ENCODE measurements around the gene RRM2. TPM values are rescaled to one million over a fixed set of nuclear protein-coding genes. Genes with fewer than 3 reads are reported as not detected.

Gene RRM2
- total RNA-seq, 1 experiment from 2014 or later = 163 TPM

GRCh38 chr2:10123281-10123680, 742 bp downstream of the RRM2 start:
- H3K23ac ChIP-seq (ENCODE audit: insufficient read length, low read depth, low read length) = no peak overlapping the region
- WGBS (ENCODE audit: extremely low coverage, insufficient read length, low lambda C conversion rate) = no CpG with 5 or more reads among the region's 18 CpGs
- no peak overlapping the region for H3K56ac ChIP-seq (ENCODE audit: insufficient read length, low read depth, low read length)
- H3K4me1 ChIP-seq (ENCODE audit: insufficient read depth, low read length) = no peaks in the 10 kb centered on the region
- peak overlapping the region; percentile 88 to 96 for H3K4me3 Mint-ChIP-seq
- no peaks in the 10 kb centered on the region for H3K27me3 ChIP-seq (ENCODE audit: insufficient read depth, low read length)
- H2AK5ac ChIP-seq (ENCODE audit: insufficient read length, low read length) = no peak overlapping the region
- no peak overlapping the region for H3T11ph ChIP-seq (ENCODE audit: low read length)
- peaks cover 6% of the 10 kb centered on the region; the same call in 1 of the 2 replicates for H3K79me2 ChIP-seq (ENCODE audit: insufficient read depth, low read length)
- peaks cover 27% of the 10 kb centered on the region for H3K23me2 ChIP-seq (ENCODE audit: insufficient read length, low read depth, low read length, poor library complexity, severe bottlenecking)
- no peak overlapping the region for H2BK120ac ChIP-seq (ENCODE audit: low read depth, low read length, poor library complexity, severe bottlenecking)
- no peak overlapping the region for H4K8ac ChIP-seq (replicated peaks; ENCODE audit: insufficient read length, low read depth, low read length)
- no peak for TF ChIP-seq CTCF (conservative IDR thresholded peaks at IDR 0.05)
- no peaks in the 10 kb centered on the region for H3K27me3 Mint-ChIP-seq (ENCODE audit: low read depth)
- no peaks in the 10 kb centered on the region for H3K9me3 ChIP-seq (ENCODE audit: control insufficient read depth, low read depth, low read length)
- no peak overlapping the region for H2AFZ ChIP-seq (ENCODE audit: low read length)
- H3K79me1 ChIP-seq (ENCODE audit: insufficient read depth, low read depth, low read length, poor library complexity, severe bottlenecking) = peaks cover 2% of the 10 kb centered on the region
- H3K27ac ChIP-seq (ENCODE audit: insufficient read length, low read depth, low read length) = no peak overlapping the region
- H2BK15ac ChIP-seq (ENCODE audit: low read depth, low read length) = no peak overlapping the region
- peak overlapping the region; percentile 74 for H3K4me2 ChIP-seq (ENCODE audit: insufficient read depth, insufficient read length, low read length)
- peaks cover 31 to 36% of the 10 kb centered on the region in 2 experiments for H3K4me1 Mint-ChIP-seq
- H3K9ac ChIP-seq (ENCODE audit: extremely low read depth, insufficient read length, low read length) = peak overlapping the region; percentile 75
- peak overlapping the region in 2 of 3 experiments; percentile 74 to 83; a peak in 3 of 7 replicates for H3K27ac Mint-ChIP-seq
- H2BK5ac ChIP-seq (ENCODE audit: insufficient read length, low read length) = no peak overlapping the region
- H2BK20ac ChIP-seq (ENCODE audit: low read depth, low read length, poor library complexity, severe bottlenecking) = no peak overlapping the region
- H3K14ac ChIP-seq (ENCODE audit: insufficient read depth, low read length) = peak overlapping the region; percentile 49; the same call in 1 of the 2 replicates
- H3K18ac ChIP-seq (ENCODE audit: insufficient read length, low read depth, low read length) = no peak overlapping the region
- H3K4ac ChIP-seq (ENCODE audit: low read depth, low read length) = no peak overlapping the region
- H4K91ac ChIP-seq (ENCODE audit: insufficient read length, low read depth, low read length) = no peak overlapping the region
- no peaks in the 10 kb centered on the region for H4K20me1 ChIP-seq (ENCODE audit: control insufficient read depth, insufficient read depth, insufficient read length)
- H2BK12ac ChIP-seq (ENCODE audit: insufficient read length, low read depth, low read length) = no peak overlapping the region
- no peak for DNase-seq
- peaks cover 43 to 53% (median 52%) of the 10 kb centered on the region in 3 experiments for H3K36me3 Mint-ChIP-seq (ENCODE audit: insufficient read depth in 1 of 3, low read depth in 3 of 3)
- no peaks in the 10 kb centered on the region; a peak in 1 of 5 replicates for H3K9me3 Mint-ChIP-seq
- H4K5ac ChIP-seq (ENCODE audit: insufficient read length, low read depth, low read length) = no peak overlapping the region
